Small intestine (tissue), 7 donors: ENCODE measurements around the gene DIAPH2. TPM values are rescaled to one million over a fixed set of nuclear protein-coding genes. Genes with fewer than 3 reads are reported as not detected.

Experiments
- DNase-seq, 2 donors: peaks; one replicate each; pipeline versions ENCODE4 v3.0.0 to v3.0.0-alpha.2; 2013
- FAIRE-seq: peaks from 2 replicates; lab custom pipeline; 2012; peaks lifted over from hg19 to GRCh38; lab: Jason Lieb, UNC
- H3K27ac ChIP-seq, 3 donors: one replicate each; pipeline ENCODE4 v1.5.1; 2013; ENCODE audit warnings: low read length in 2 of 3, mild to moderate bottlenecking in 2 of 3, control low read depth in 1 of 3, inconsistent platforms in 1 of 3, low read depth in 1 of 3, moderate library complexity in 1 of 3
- H3K27me3 ChIP-seq, 3 donors: one replicate each; pipeline ENCODE4 v1.6.1; 2013; ENCODE audit warnings: low read length in 3 of 3, inconsistent platforms in 1 of 3; ENCODE audit not compliant: control insufficient read depth in 3 of 3, insufficient read depth in 3 of 3
- H3K36me3 ChIP-seq, 3 donors: one replicate each; pipeline ENCODE4 v1.6.1; 2013; ENCODE audit warnings: low read length in 3 of 3, inconsistent platforms in 1 of 3, low read depth in 1 of 3, mild to moderate bottlenecking in 1 of 3, moderate library complexity in 1 of 3; ENCODE audit not compliant: control insufficient read depth in 3 of 3, insufficient read depth in 2 of 3
- H3K4me1 ChIP-seq, 3 donors: one replicate each; pipeline ENCODE4 v1.6.1; 2013; ENCODE audit warnings: low read length in 2 of 3, inconsistent platforms in 1 of 3, low read depth in 1 of 3, mild to moderate bottlenecking in 1 of 3, moderate library complexity in 1 of 3; ENCODE audit not compliant: control insufficient read depth in 3 of 3, insufficient read depth in 2 of 3
- H3K4me3 ChIP-seq, 3 donors: one replicate each; pipeline ENCODE4 v1.5.1; 2013; ENCODE audit warnings: low read length in 3 of 3, control low read depth in 1 of 3, inconsistent platforms in 1 of 3, low read depth in 1 of 3, mild to moderate bottlenecking in 1 of 3, moderate library complexity in 1 of 3
- H3K9me3 ChIP-seq, 2 donors: one replicate each; pipeline ENCODE4 v1.6.1; 2013; ENCODE audit warnings: low read depth in 1 of 2, low read length in 1 of 2; ENCODE audit not compliant: control insufficient read depth in 2 of 2, insufficient read depth in 1 of 2
- WGBS, 3 donors: extraction: QIAGEN DNeasy Blood & Tissue Kit; methylation state at CpG; one replicate each; pipeline ENCODE4 v1.1.7; 2013; 5-methylcytosine and 5-hydroxymethylcytosine counted together
- polyA plus RNA-seq, 4 donors: library from polyadenylated mRNA; stranded (reverse) in 3 of 4; unstranded in 1 of 4; fragments of 200-250 nt in 3 of 4; fragments of 120-200 nt in 1 of 4; gene quantifications; one replicate each; pipeline versions ENCODE4 v1.2.1 to v1.2.3, GENCODE V29; 2013
- donor health status: healthy with polysubstance abuse.
- donor health status: control.
- donor health status: control.
- donor health status: Bipolar disorder and iron deficiency.
- donor health status: healthy.

Gene DIAPH2
- polyA plus RNA-seq, 4 donors, result 5.1 to 11.7 (median 6.1) TPM

DNA sequence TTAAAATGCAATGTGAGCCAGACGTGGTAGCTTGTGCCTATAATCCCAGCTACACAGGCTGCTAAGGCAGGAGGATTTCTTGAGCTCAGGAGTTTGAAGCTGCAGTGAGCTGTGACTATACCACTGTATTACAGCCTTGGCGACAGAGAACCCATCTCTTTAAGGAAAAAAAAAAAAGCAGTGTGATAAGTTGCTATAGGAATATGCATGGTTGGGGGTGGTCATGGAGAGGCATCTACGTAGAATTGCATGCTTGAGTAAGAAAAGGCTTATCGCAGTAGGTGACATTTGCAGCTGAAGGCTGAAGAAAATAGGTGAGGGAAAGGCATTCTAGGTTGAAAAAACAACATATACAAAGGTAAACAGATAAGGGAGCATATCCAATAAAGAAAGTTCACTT lies 4.1 kb downstream of the DIAPH2 start:
- Histone ChIP-seq H3K36me3 (no peaks in the 10 kb centered on the region), H3K27ac (no peak overlapping the region), H3K4me3 (no peak overlapping the region), H3K9me3 (no peaks in the 10 kb centered on the region), H3K27me3 (no peaks in the 10 kb centered on the region), H3K4me1 (no peaks in the 10 kb centered on the region)
- WGBS, 3 donors, result 70 to 96% (median 87%) methylated on average over 4 of the region's 4 CpGs
- FAIRE-seq, result no peak
- DNase-seq, result no peak

DNA sequence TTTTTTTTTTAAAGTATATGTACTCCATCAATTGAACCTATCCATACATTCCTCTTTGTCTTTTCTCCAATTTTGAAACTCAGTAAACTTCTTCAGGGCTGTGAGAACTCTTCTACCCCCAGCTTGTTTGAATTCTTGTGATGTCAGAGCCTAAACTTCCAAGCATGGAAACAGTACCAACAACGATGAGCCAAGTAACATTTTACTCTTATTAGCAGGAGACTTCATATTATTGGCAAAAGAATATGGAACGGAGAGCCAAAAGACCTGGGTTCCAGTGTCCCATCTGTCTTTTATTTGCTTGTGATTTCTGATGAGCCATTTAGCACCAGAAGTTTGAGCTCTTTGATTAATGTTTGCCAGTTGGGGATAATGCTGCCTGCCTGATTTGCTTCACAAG lies 5.3 kb downstream of the DIAPH2 start:
- H3K4me1 ChIP-seq, result no peaks in the 10 kb centered on the region
- no peaks in the 10 kb centered on the region for H3K36me3 ChIP-seq
- no peak overlapping the region for H3K27ac ChIP-seq
- H3K9me3 ChIP-seq, result no peaks in the 10 kb centered on the region
- H3K4me3 ChIP-seq, result no peak overlapping the region
- DNase-seq (no peak), FAIRE-seq (no peak)
- no peaks in the 10 kb centered on the region for H3K27me3 ChIP-seq
- WGBS, 3 donors, result 72 to 82% (median 73%) methylated on average over 2 of the region's 2 CpGs

DNA sequence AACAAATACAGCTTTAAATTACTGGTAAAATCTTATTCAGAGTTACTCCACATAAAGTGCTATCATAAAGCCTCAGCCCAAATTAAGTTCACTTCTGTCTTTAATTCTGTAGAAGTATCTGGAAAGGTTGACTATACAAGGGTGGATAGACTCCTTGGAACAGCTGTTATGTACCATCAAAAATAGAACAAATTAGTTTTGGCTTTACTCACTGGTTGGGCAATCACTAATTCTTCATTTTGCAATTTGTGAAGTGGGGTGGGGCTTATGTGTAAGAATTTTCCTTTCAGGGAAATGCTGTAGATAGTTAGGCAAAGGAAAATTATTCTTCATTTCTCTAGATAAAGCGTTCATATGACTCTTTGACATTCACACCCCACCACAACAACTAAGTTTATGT lies 7.8 kb downstream of the DIAPH2 start:
- no peaks in the 10 kb centered on the region for H3K27me3 ChIP-seq
- H3K36me3 ChIP-seq, result no peaks in the 10 kb centered on the region
- H3K4me1 ChIP-seq, result no peaks in the 10 kb centered on the region
- no peak for FAIRE-seq
- DNase-seq, result no peak
- H3K9me3 ChIP-seq, result no peaks in the 10 kb centered on the region
- 63 to 67% (median 65%) methylated on average over 1 of the region's 1 CpG for WGBS, 3 donors
- no peak overlapping the region for H3K4me3 ChIP-seq
- H3K27ac ChIP-seq, result no peak overlapping the region

DNA sequence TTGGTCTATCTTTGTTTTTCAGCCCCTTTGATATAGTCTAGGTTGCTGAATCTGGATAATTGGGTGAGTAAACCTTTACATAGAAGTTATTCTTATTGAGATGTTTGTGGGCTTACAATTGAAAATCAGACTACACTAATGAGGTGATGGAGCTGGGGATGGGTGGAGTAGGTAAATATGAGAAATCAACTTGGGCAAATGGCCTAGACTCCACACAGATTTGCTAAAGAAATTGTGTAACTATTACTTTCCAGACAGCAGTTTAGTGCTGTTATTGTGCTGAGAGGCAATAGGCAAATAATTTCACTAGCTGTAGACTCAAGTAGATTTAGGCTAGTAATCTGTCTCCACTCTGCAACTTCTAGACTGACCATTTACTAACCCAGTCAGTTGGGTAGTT lies 8.2 kb downstream of the DIAPH2 start:
- FAIRE-seq, result no peak
- H3K27ac ChIP-seq, result no peak overlapping the region

DNA sequence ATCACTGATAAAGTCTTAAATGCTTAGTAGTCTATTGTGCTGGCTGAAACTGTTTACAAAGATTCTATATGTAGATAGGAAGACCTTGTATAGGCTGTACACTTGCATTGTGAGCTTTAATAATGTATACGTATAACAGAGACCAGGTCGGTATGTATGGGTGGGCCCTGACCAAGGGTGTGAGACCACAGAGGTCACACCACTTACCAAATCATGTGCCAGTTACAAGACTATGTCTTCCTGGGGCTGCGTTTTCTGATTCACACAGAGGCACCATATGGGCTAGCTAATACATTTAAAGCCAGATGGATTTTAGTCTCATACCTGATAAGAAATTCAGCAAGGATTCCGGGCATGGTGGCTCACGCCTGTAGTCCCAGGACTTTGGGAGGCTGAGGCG lies 8.8 kb downstream of the DIAPH2 start:
- Histone ChIP-seq H3K9me3 (no peaks in the 10 kb centered on the region), H3K36me3 (no peaks in the 10 kb centered on the region), H3K4me1 (no peaks in the 10 kb centered on the region), H3K27me3 (no peaks in the 10 kb centered on the region), H3K27ac (no peak overlapping the region), H3K4me3 (no peak overlapping the region)
- WGBS, 3 donors, result 89 to 92% (median 91%) methylated on average over 5 to 6 of the region's 6 CpGs
- DNase-seq (no peak), FAIRE-seq (no peak)

More for the DNA sequence above, 8.2 kb downstream of the DIAPH2 start:
- Histone ChIP-seq H3K9me3 (no peaks in the 10 kb centered on the region), H3K36me3 (no peaks in the 10 kb centered on the region), H3K4me3 (no peak overlapping the region), H3K4me1 (no peaks in the 10 kb centered on the region), H3K27me3 (no peaks in the 10 kb centered on the region)
- no peak for DNase-seq

DNA sequence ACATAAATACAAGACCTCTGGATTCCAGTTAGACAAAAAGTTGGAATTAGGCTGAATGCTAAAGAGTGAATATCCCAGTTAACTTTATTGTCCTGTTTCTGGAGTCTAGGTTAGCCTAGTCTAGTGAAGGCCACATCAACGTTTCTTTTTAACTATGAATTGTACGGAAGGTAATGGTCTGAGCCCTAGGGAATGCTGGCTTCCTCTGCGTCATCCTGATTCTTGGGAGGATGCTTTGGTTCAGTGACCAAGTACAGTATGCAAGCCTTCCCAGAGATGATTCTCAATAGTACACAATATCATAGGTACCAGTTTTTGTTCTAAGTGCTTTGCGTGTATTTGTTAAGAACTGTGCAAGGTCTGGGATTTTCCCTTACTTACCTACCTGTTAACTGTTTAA lies 11.8 kb downstream of the DIAPH2 start:
- no peaks in the 10 kb centered on the region for H3K36me3 ChIP-seq
- DNase-seq (no peak), FAIRE-seq (no peak)
- H3K4me1 ChIP-seq, result no peaks in the 10 kb centered on the region
- no peaks in the 10 kb centered on the region for H3K9me3 ChIP-seq
- WGBS, 3 donors, result 89 to 93% (median 89%) methylated on average over 4 of the region's 4 CpGs
- no peak overlapping the region for H3K4me3 ChIP-seq
- no peak overlapping the region for H3K27ac ChIP-seq
- H3K27me3 ChIP-seq, result no peaks in the 10 kb centered on the region

DNA sequence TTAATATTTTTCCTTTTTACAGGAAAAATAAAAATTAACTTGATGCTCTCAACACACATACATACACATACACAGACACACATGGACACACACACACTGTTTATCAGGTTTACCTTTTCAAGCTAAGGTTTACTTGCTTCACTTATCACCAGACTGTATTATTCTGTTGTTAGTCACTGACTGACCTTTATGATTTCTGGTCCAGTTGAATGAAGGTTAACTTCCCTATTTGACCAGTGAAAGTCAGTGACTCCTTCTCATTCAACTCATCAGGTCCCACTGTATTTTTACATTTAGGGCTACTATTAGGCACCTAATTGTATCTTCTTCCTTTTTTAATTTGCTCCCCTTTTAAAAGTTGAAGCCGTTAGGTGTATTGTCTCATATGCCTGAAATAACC lies 16.0 kb downstream of the DIAPH2 start:
- no peak overlapping the region for H3K27ac ChIP-seq
- no peaks in the 10 kb centered on the region for H3K9me3 ChIP-seq
- H3K27me3 ChIP-seq, result no peaks in the 10 kb centered on the region
- H3K4me1 ChIP-seq, result no peaks in the 10 kb centered on the region
- FAIRE-seq (no peak), DNase-seq (peak in 1 of 2 donors; percentile 6)
- no peak overlapping the region for H3K4me3 ChIP-seq
- WGBS, 3 donors, result 90 to 100% (median 98%) methylated on average over 1 of the region's 1 CpG
- no peaks in the 10 kb centered on the region for H3K36me3 ChIP-seq

DNA sequence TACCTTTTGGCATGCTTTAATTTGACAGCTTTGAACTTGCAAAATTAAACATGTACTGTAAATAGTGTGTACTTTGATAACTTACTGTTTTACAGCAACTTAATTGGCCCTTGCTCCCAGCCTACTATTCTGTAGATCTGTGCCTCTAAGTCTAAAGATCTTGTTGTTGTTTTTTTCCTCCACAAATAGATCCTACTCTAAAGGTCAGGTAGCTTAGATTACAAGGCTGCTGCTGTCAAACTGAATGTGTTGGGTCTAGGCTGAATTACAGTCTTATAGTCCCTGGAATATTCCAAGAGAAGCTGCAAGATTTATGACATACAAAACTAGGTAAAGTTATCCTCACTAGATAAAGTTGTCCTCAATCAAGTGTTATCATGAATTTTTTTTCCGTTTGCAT lies 18.7 kb downstream of the DIAPH2 start:
- Histone ChIP-seq H3K27ac (no peak overlapping the region), H3K9me3 (no peaks in the 10 kb centered on the region), H3K4me3 (no peak overlapping the region), H3K36me3 (no peaks in the 10 kb centered on the region), H3K27me3 (no peaks in the 10 kb centered on the region), H3K4me1 (no peaks in the 10 kb centered on the region)
- peak in 1 of 2 donors; percentile 46 for DNase-seq
- FAIRE-seq, result no peak
- WGBS, 3 donors, result 47 to 75% (median 58%) methylated on average over 1 of the region's 1 CpG

DNA sequence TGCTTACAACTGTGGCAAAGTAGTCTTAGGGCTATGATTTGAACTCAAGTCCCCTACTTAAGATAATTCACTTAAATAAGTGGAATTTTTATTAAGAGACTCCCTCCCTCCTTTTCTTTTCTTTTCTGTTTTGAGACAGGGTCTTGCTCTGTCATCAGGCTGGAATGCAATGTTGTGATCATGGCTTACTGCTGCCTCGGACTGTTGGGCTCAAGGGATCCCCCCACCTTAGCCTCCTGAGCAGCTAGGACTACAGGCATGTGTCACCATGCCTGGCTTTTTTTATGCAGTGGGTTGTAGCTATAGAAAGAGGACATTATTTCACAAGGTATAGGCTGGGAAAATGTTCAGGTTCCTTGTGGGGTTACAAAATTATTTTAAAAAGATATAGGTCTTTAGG lies 19.2 kb downstream of the DIAPH2 start:
- no peak overlapping the region for H3K27ac ChIP-seq
- no peak overlapping the region for H3K4me3 ChIP-seq
- H3K27me3 ChIP-seq, result no peaks in the 10 kb centered on the region
- DNase-seq (no peak), FAIRE-seq (no peak)
- 55 to 86% (median 76%) methylated on average over 1 of the region's 1 CpG for WGBS, 3 donors
- H3K4me1 ChIP-seq, result no peaks in the 10 kb centered on the region
- H3K36me3 ChIP-seq, result no peaks in the 10 kb centered on the region
- no peaks in the 10 kb centered on the region for H3K9me3 ChIP-seq
